Testis (tissue), 3 donors: ENCODE measurements around the gene TMED5. TPM values are rescaled to one million over a fixed set of nuclear protein-coding genes. Genes with fewer than 3 reads are reported as not detected.

Experiments used
- DNase-seq: peaks from one replicate; pipeline ENCODE4 v3.0.0-alpha.2; 2019
- H3K27ac ChIP-seq, 2 donors: fragments of 200-600 bp; sonication (generic); one replicate each; pipeline ENCODE4 v1.5.1; 2019
- H3K27me3 ChIP-seq: fragments of 200-600 bp; sonication (generic); one replicate; pipeline ENCODE4 v1.5.1; 2019
- H3K36me3 ChIP-seq: fragments of 200-600 bp; sonication (generic); one replicate; pipeline ENCODE4 v1.5.1; 2017; ENCODE audit warnings: low read depth; ENCODE audit errors: missing control alignments
- H3K4me1 ChIP-seq: fragments of 200-600 bp; sonication (generic); one replicate; pipeline ENCODE4 v1.5.1; 2019
- H3K4me3 ChIP-seq, 2 donors: fragments of 200-600 bp; sonication (generic); one replicate each; pipeline ENCODE4 v1.5.1; 2017 to 2019
- H3K9me3 ChIP-seq: fragments of 200-600 bp; sonication (generic); one replicate; pipeline ENCODE4 v1.5.1; 2017
- POLR2A ChIP-seq: fragments of 450-650 bp; IDR thresholded peaks from one replicate; pipeline ENCODE4 v1.6.1; 2017; ENCODE audit warnings: antibody characterized with exemption, mild to moderate bottlenecking, moderate library complexity
- WGBS, 2 donors: methylation state at CpG; one replicate each; pipeline ENCODE4 v1.1.5; 2018; 5-methylcytosine and 5-hydroxymethylcytosine counted together
- intact Hi-C: fragments of 100-400 bp; cut with DNase I; formaldehyde crosslinking; loops from one replicate; pipeline ENCODE4 v1.15.1; 2023; ENCODE audit warnings: low total_unique reads
- polyA plus RNA-seq: library from polyadenylated mRNA; stranded (reverse); fragments of 350-450 nt; fragmentation: Illumina TruSeq; extraction: RNeasy Lipid Tissue Mini Kit (QIAGEN cat#74804); gene quantifications from one replicate; pipeline ENCODE4 v1.2.3, GENCODE V29; 2014; ENCODE audit warnings: low read depth, low replicate concordance; ENCODE audit not compliant: insufficient read depth
- small RNA-seq, 2 donors: library from RNA; depleted of rRNA; stranded (forward); fragments of <200 nt; gene quantifications; one replicate each; pipeline ENCODE3, GENCODE V24; 2016
- total RNA-seq, 2 donors: library from RNA; depleted of rRNA; stranded (reverse); fragments of >200 nt; gene quantifications; one replicate each; pipeline ENCODE4 v1.2.3, GENCODE V29; 2016
- TF ChIP-seq, protein P1 (sequence below), 3 experiments: fragments of 450-650 bp in 2 of 3; fragments of 200-600 bp in 1 of 3; sonication (generic) in 1 of 3; IDR thresholded peaks; one replicate each; pipeline ENCODE4 v1.5.1; 2016 to 2019; ENCODE audit warnings: antibody characterized with exemption in 3 of 3, mild to moderate bottlenecking in 2 of 3, moderate library complexity in 1 of 3

Gene TMED5
- total and polyA plus RNA-seq, 3 donors from 2014 or later: 39.2 to 50.0 (median 48.1) TPM

GRCh38 chr1:93106226-93106625, 74.0 kb downstream of the TMED5 start:
- intact Hi-C loops: no loop called here
- no peak overlapping the region for H3K4me3 ChIP-seq

GRCh38 chr1:93102142-93102541, 78.1 kb downstream of the TMED5 start:
- WGBS, 2 donors: 83 to 88% methylated on average over 4 of the region's 4 CpGs
- no peak overlapping the region for H3K4me3 ChIP-seq
- no peaks in the 10 kb centered on the region for H3K4me1 ChIP-seq
- TF ChIP-seq POLR2A: no peak
- TF ChIP-seq, protein P1, sequence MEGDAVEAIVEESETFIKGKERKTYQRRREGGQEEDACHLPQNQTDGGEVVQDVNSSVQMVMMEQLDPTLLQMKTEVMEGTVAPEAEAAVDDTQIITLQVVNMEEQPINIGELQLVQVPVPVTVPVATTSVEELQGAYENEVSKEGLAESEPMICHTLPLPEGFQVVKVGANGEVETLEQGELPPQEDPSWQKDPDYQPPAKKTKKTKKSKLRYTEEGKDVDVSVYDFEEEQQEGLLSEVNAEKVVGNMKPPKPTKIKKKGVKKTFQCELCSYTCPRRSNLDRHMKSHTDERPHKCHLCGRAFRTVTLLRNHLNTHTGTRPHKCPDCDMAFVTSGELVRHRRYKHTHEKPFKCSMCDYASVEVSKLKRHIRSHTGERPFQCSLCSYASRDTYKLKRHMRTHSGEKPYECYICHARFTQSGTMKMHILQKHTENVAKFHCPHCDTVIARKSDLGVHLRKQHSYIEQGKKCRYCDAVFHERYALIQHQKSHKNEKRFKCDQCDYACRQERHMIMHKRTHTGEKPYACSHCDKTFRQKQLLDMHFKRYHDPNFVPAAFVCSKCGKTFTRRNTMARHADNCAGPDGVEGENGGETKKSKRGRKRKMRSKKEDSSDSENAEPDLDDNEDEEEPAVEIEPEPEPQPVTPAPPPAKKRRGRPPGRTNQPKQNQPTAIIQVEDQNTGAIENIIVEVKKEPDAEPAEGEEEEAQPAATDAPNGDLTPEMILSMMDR (IDR thresholded peaks at IDR 0.05): no peak
- intact Hi-C loops: no loop called here
- H3K9me3 ChIP-seq: no peaks in the 10 kb centered on the region
- H3K36me3 ChIP-seq: no peaks in the 10 kb centered on the region
- no peaks in the 10 kb centered on the region for H3K27me3 ChIP-seq
- H3K27ac ChIP-seq: no peak overlapping the region
- DNase-seq: no peak

More at GRCh38 chr1:93106226-93106625, 74.0 kb downstream of the TMED5 start:
- H3K4me1 ChIP-seq: no peaks in the 10 kb centered on the region
- no peaks in the 10 kb centered on the region for H3K9me3 ChIP-seq
- WGBS, 2 donors: 83 to 85% methylated on average over 2 of the region's 2 CpGs
- H3K27ac ChIP-seq: no peak overlapping the region
- TF ChIP-seq, protein P1 (IDR thresholded peaks at IDR 0.05): no peak
- TF ChIP-seq POLR2A: no peak
- H3K27me3 ChIP-seq: no peaks in the 10 kb centered on the region
- no peaks in the 10 kb centered on the region for H3K36me3 ChIP-seq
- DNase-seq: no peak

Small RNA genes lying within 50 kb of the gene (small RNA-seq; reads per million reads assigned to genes)
- 0 reads per million in 2 donors for gene AC126124.1

Other genes with a start within 250 kb of the TMED5 start
- 10 to 100 TPM; 21.4 to 25.4 TPM for gene DIPK1A, start 219.0 kb downstream of the TMED5 start, total RNA-seq
- 14.7 TPM for gene DIPK1A, start 219.0 kb downstream of the TMED5 start, polyA plus RNA-seq
- 10 to 100 TPM; 57.4 to 68.3 TPM for gene MTF2, start 101.1 kb downstream of the TMED5 start, total RNA-seq
- 32.2 TPM for gene MTF2, start 101.1 kb downstream of the TMED5 start, polyA plus RNA-seq
- gene CCDC18, start 311 bp upstream of the TMED5 start, total RNA-seq: 10 to 100 TPM; 19.4 to 38.3 TPM
- gene CCDC18, start 311 bp upstream of the TMED5 start, polyA plus RNA-seq: 3.9 TPM
- gene DR1, start 165.5 kb upstream of the TMED5 start, total RNA-seq: 10 to 100 TPM; 56.0 to 62.1 TPM
- 133 TPM for gene DR1, start 165.5 kb upstream of the TMED5 start, polyA plus RNA-seq